CD4-positive, alpha-beta T cell (primary cell): Measurements from ENCODE around the gene FAM133A. TPM values are rescaled to one million over a fixed set of nuclear protein-coding genes. Genes with fewer than 3 reads are reported as not detected.

Experiments used
- ATAC-seq: fragments of 200-7000 bp; cut with Tn5 transposase; one replicate; pipeline ENCODE4 v1.10.0; 2022; ENCODE audit warnings: mild to moderate bottlenecking; ENCODE audit not compliant: poor library complexity
- CTCF ChIA-PET: fragments of 350-600 bp; sonication (Branson Sonifier 250); formaldehyde crosslinking; loops from one replicate; lab custom pipeline; 2021; ENCODE audit warnings: antibody characterized with exemption, inconsistent platforms; lab: Charles Lee
- POLR2A ChIA-PET: fragments of 350-600 bp; sonication (Branson Sonifier 250); formaldehyde crosslinking; loops from one replicate; lab custom pipeline; 2021; ENCODE audit warnings: antibody characterized with exemption, inconsistent platforms; lab: Charles Lee
- DNase-seq, 14 experiments: peaks; one replicate each; pipeline ENCODE4 v3.0.0-alpha.2; 2013 to 2020; ENCODE audit warnings: mixed read lengths in 2 of 14
- H3K27ac ChIP-seq, 2 donors: one replicate each; pipeline versions ENCODE4 v1.5.1 to v1.7.0; 2013; ENCODE audit warnings: low read length in 2 of 2, low read depth in 1 of 2, mild to moderate bottlenecking in 1 of 2
- H3K27me3 ChIP-seq, 2 experiments: 1 replicate in 1 of 2; 2 replicates in 1 of 2; pipeline versions ENCODE4 v1.6.1 to v1.7.0; 2013; ENCODE audit warnings: low read length in 2 of 2, control low read depth in 1 of 2, mild to moderate bottlenecking in 1 of 2, moderate library complexity in 1 of 2; ENCODE audit not compliant: insufficient read depth in 2 of 2, control insufficient read depth in 1 of 2
- H3K36me3 ChIP-seq: one replicate; pipeline ENCODE4 v1.6.1; 2013; ENCODE audit warnings: low read length, control low read depth; ENCODE audit not compliant: insufficient read depth
- H3K4me1 ChIP-seq: one replicate; pipeline ENCODE4 v1.6.1; 2013; ENCODE audit warnings: low read length, control low read depth; ENCODE audit not compliant: insufficient read depth
- H3K4me3 ChIP-seq: one replicate; pipeline ENCODE4 v1.5.1; 2013; ENCODE audit warnings: mild to moderate bottlenecking, low read length, moderate library complexity
- H3K9me3 ChIP-seq, 2 experiments: 1 replicate in 1 of 2; 2 replicates in 1 of 2; pipeline versions ENCODE4 v1.6.1 to v1.7.0; 2013; ENCODE audit warnings: low read length in 2 of 2, mild to moderate bottlenecking in 2 of 2, control low read depth in 1 of 2, moderate library complexity in 1 of 2; ENCODE audit not compliant: control insufficient read depth in 1 of 2, insufficient read depth in 1 of 2
- H3K27ac Mint-ChIP-seq: one replicate; pipeline ENCODE4 v1.8.0; 2020; ENCODE audit warnings: mixed read lengths
- H3K27me3 Mint-ChIP-seq: one replicate; pipeline ENCODE4 v1.8.0; 2021; ENCODE audit warnings: mixed read lengths
- H3K36me3 Mint-ChIP-seq: one replicate; pipeline ENCODE4 v1.8.0; 2021; ENCODE audit warnings: low read depth, mixed read lengths
- H3K4me1 Mint-ChIP-seq: one replicate; pipeline ENCODE4 v1.8.0; 2021; ENCODE audit warnings: low read depth, mixed read lengths
- H3K4me3 Mint-ChIP-seq: one replicate; pipeline ENCODE4 v1.8.0; 2020; ENCODE audit warnings: mild to moderate bottlenecking, mixed read lengths
- H3K9me3 Mint-ChIP-seq: one replicate; pipeline ENCODE4 v1.8.0; 2020; ENCODE audit warnings: mixed read lengths
- CTCF ChIP-seq: fragments of 200-600 bp; IDR thresholded peaks from one replicate; pipeline ENCODE4 v1.8.0; 2022; ENCODE audit warnings: antibody characterized with exemption, mild to moderate bottlenecking
- intact Hi-C, 2 experiments: fragments of 100-400 bp; cut with DNase I in 1 of 2; cut with micrococcal nuclease in 1 of 2; formaldehyde crosslinking; loops; one replicate each; pipeline versions ENCODE4 v1.15.1 to v1.9.0; 2023 to 2025; cut with DNase I, micrococcal nuclease
- total RNA-seq, 174 experiments: library from RNA in 2 of 174; stranded (reverse) in 2 of 174; gene quantifications; one replicate each; pipeline ENCODE4 v1.2.3 and lab custom pipeline; 2021 to 2026

Gene FAM133A
- total RNA-seq, 2 experiments from 2014 or later, result not detected

- no peak for TF ChIP-seq CTCF
- H3K4me1 Mint-ChIP-seq, result no peaks in the 10 kb centered on the region
- no peaks in the 10 kb centered on the region for H3K9me3 Mint-ChIP-seq
- ATAC-seq (no peak), DNase-seq (no peak)
- no peak overlapping the region for H3K4me3 ChIP-seq
- intact Hi-C loops, result no loop called here
- H3K27ac ChIP-seq, result no peak overlapping the region
- ChIA-PET CTCF (no interaction called here), POLR2A (no interaction called here)
- H3K36me3 Mint-ChIP-seq, result no peaks in the 10 kb centered on the region
- H3K27me3 ChIP-seq, result no peaks in the 10 kb centered on the region
- H3K4me3 Mint-ChIP-seq, result no peak overlapping the region
- no peak overlapping the region for H3K27ac Mint-ChIP-seq
- H3K4me1 ChIP-seq, result no peaks in the 10 kb centered on the region
- peaks cover 0 to 3% of the 10 kb centered on the region in 2 experiments for H3K9me3 ChIP-seq
- H3K27me3 Mint-ChIP-seq, result no peaks in the 10 kb centered on the region
- H3K36me3 ChIP-seq, result no peaks in the 10 kb centered on the region
Measured at GRCh38 chrX:93760163-93760562, 86.2 kb downstream of the FAM133A start.

Other genes with a start within 250 kb of the FAM133A start
- gene NAP1L3, start 628 bp upstream of the FAM133A start, total RNA-seq, result 1 to 10 TPM; 7.6 to 7.7 TPM